ENCODE measurements around the gene TUBGCP3. TPM values are rescaled to one million over a fixed set of nuclear protein-coding genes. Genes with fewer than 3 reads are reported as not detected.

TUBGCP3 gene
- total and polyA plus RNA-seq, 9 of the 15 experiments (the other 6 are each of a cell fraction or from before 2014, with no cell fraction given), result 3.0 to 24.8 (median 15.2) TPM

DNA sequence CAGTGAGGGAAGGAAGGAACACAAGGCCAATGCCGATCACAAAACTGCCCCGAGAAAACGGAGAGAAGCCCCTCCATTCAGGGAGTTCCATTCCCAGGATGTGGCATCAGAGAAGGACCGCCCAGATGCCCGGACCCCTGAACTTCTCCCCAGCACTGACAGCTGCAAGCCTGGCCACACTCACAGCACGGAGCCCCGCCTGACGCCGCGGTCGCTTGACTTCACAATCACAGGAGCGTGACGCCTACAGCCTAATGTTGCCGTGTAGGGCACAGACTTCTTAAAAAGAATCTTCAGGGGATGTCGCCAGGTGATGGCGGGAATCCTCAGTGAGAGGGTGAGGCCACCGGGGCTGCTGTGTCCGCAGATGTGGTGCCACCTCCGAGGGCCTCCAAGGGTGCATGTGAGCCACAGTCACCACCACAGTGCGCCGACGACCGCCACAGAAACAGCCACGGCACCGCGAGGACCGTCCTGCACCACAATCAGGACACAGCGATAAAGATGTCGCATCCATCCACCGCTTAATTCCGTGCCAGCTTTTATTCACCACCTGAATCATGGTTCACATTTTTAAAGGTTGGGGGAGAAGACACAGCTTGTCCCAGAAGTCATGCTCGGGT is 134.6 kb downstream of the TUBGCP3 start (continued):
- TF ChIP-seq CHAMP1 (IDR thresholded peaks at IDR 0.05) (no peak), ZNF3 (CRISPR knock-in tag; IDR thresholded peaks at IDR 0.05) (no peak), THRAP3 (IDR thresholded peaks at IDR 0.05; ENCODE audit: borderline replicate concordance) (no peak)

DNA sequence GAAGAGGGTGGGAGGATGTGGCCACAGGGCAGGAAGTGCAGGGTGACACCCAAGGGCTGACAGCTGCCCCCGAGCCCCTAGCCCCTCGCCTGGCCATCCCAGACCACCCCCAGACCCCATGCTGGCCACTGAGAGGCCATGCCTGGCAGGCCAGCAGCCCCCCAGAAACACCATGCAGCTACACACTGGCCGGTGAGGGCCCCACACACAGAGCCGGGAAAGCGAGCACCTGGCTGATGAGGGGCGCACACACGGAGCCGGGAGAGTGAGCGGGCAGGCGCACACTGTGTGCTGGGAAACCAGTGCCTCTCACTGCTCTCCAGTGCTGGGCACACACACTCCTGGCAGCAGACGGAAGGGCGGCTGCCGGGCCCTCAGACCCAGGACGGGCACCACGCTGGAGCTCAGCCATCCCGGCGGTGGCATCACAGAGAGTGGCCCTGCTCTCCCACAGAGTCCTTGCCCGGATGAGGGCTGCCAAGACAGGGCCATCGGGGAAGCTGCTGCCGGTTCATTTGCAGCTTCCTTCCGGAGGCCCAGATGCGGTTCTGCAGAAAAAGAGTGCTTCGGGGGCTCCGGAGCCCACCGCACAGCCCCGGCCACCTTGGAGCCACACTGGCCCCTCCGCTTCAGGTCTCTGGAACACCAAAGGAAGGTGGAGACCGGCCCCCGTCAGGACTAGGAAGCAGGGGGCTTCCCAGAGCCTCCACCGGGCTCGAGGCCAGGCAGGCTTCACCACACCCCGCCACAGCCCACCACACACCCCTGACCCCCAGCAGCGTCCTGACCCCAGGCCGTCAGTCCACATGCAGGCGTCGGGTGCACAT is 135.4 kb downstream of the TUBGCP3 start:
- WGBS (ENCODE audit: insufficient coverage, low coverage, missing lambda C conversion rate), result 1% methylated on average over 16 of the region's 36 CpGs
- no peaks in the 10 kb centered on the region for H3K9me3 ChIP-seq (replicated peaks; ENCODE audit: control insufficient read depth, insufficient read depth, low read depth, low read length)
- ATAC-seq, result no peak
- H3K36me3 ChIP-seq (ENCODE audit: control insufficient read depth, insufficient read depth, low read length), result no peaks in the 10 kb centered on the region
- no peak overlapping the region for H3K27ac ChIP-seq (ENCODE audit: extremely low read depth, low read depth, low read length)
- ChIA-PET POLR2A (no interaction called here), CTCF (ENCODE audit: low intra/inter-chr PET ratio) (no interaction called here)
- H3K27me3 ChIP-seq (ENCODE audit: control insufficient read depth in 2 of 2, insufficient read depth in 2 of 2, low read length in 2 of 2), result peaks cover 30 to 83% of the 10 kb centered on the region in 2 experiments; a peak in 4 of 5 replicates
- no peak overlapping the region for H3K9ac ChIP-seq (ENCODE audit: insufficient read depth in 1 of 2, low read depth in 2 of 2, low read length in 2 of 2)
- in situ Hi-C loops (cut with MboI) (no loop called here), intact Hi-C loops (cut with micrococcal nuclease) (no loop called here)
- no peak overlapping the region for H3K4me3 ChIP-seq
- no peak for DNase-seq (ENCODE audit: extremely low read depth in 1 of 4, low spot score in 3 of 4)
- H3K4me1 ChIP-seq (replicated peaks in 1 of 2; ENCODE audit: control insufficient read depth in 2 of 2, insufficient read depth in 2 of 2, low read length in 2 of 2), result peaks cover 0 to 6% of the 10 kb centered on the region in 2 experiments; a peak in 1 of 5 replicates
- no peak for FAIRE-seq
- H4K20me1 ChIP-seq (replicated peaks; ENCODE audit: control insufficient read depth, insufficient read depth, low read length), result no peaks in the 10 kb centered on the region
- BruUV-seq (replicated peaks), result no TSS peak
- H3K9me1 ChIP-seq (ENCODE audit: control insufficient read depth, insufficient read depth, low read length), result no peaks in the 10 kb centered on the region
- H3K4me2 ChIP-seq (ENCODE audit: insufficient read depth, low read length), result no peak overlapping the region
- no peaks in the 10 kb centered on the region for H3K79me2 ChIP-seq (ENCODE audit: control insufficient read depth, insufficient read depth, low read length)
- H2AFZ ChIP-seq (ENCODE audit: low read depth, low read length), result no peak overlapping the region
- no peak for TF ChIP-seq ZNF124 (CRISPR knock-in tag; IDR thresholded peaks at IDR 0.05)
- TF ChIP-seq FOXA3 (CRISPR knock-in tag; conservative IDR thresholded peaks at IDR 0.05 in 1 of 2, IDR thresholded peaks at IDR 0.05 in 1 of 2), result no peak
- TF ChIP-seq, protein P1, sequence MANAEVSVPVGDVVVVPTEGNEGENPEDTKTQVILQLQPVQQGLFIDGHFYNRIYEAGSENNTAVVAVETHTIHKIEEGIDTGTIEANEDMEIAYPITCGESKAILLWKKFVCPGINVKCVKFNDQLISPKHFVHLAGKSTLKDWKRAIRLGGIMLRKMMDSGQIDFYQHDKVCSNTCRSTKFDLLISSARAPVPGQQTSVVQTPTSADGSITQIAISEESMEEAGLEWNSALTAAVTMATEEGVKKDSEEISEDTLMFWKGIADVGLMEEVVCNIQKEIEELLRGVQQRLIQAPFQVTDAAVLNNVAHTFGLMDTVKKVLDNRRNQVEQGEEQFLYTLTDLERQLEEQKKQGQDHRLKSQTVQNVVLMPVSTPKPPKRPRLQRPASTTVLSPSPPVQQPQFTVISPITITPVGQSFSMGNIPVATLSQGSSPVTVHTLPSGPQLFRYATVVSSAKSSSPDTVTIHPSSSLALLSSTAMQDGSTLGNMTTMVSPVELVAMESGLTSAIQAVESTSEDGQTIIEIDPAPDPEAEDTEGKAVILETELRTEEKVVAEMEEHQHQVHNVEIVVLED (CRISPR knock-in tag; IDR thresholded peaks at IDR 0.05), result no peak
- no peak for TF ChIP-seq ZNF311 (CRISPR knock-in tag; IDR thresholded peaks at IDR 0.05)
- TF ChIP-seq HDAC8 (tag; IDR thresholded peaks at IDR 0.05), result no peak
- no peak for TF ChIP-seq ZC3H11A (IDR thresholded peaks at IDR 0.05; ENCODE audit: low read depth, low read length)
- no peak for TF ChIP-seq ZEB2 (IDR thresholded peaks at IDR 0.05)
- TF ChIP-seq, protein P2, sequence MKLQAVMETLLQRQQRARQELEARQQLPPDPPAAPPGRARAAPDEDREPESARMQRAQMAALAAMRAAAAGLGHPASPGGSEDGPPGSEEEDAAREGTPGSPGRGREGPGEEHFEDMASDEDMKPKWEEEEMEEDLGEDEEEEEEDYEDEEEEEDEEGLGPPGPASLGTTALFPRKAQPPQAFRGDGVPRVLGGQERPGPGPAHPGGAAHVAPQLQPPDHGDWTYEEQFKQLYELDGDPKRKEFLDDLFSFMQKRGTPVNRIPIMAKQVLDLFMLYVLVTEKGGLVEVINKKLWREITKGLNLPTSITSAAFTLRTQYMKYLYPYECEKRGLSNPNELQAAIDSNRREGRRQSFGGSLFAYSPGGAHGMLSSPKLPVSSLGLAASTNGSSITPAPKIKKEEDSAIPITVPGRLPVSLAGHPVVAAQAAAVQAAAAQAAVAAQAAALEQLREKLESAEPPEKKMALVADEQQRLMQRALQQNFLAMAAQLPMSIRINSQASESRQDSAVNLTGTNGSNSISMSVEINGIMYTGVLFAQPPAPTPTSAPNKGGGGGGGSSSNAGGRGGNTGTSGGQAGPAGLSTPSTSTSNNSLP (IDR thresholded peaks at IDR 0.05; ENCODE audit: borderline replicate concordance, low read depth, low read length), result no peak
- TF ChIP-seq ARID1B (IDR thresholded peaks at IDR 0.05), result no peak
- no peak for TF ChIP-seq SMAD4 (CRISPR knock-in tag; conservative IDR thresholded peaks at IDR 0.05)
- TF ChIP-seq ZNF347 (CRISPR knock-in tag; IDR thresholded peaks at IDR 0.05; ENCODE audit: low read depth), result no peak
- TF ChIP-seq ZNF586 (CRISPR knock-in tag; conservative IDR thresholded peaks at IDR 0.05), result no peak
